NCI-H146 treated with DMSO at 0.1 percent for 48 hours (cell line): ENCODE measurements around the gene NECTIN1.

ENCODE experiments used
- DNase-seq: peaks from one replicate; lab custom pipeline; 2025; ENCODE audit not compliant: unreplicated experiment; lab: John Stamatoyannopoulos, UW

NECTIN1 gene

DNA sequence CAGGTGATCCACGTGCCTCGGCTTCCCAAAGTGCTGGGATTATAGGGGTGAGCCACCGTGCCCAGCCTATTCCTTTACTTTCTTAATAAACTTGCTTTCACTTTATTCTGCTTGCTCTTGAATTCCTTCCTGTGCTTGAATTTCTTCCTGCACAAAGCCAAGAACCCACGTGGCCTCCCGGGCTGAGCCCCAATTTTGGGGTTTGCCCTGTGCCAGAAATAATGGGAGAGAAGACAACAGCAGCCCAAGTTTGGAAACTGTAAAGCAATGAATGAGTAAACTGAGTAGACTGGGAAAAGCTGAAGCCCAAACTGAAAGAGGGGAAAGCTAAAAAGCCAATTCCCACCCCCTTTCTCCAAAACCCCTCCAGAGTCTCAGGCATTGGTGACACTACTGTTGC, 136.4 kb downstream of the NECTIN1 start:
- DNase-seq: no peak

DNA sequence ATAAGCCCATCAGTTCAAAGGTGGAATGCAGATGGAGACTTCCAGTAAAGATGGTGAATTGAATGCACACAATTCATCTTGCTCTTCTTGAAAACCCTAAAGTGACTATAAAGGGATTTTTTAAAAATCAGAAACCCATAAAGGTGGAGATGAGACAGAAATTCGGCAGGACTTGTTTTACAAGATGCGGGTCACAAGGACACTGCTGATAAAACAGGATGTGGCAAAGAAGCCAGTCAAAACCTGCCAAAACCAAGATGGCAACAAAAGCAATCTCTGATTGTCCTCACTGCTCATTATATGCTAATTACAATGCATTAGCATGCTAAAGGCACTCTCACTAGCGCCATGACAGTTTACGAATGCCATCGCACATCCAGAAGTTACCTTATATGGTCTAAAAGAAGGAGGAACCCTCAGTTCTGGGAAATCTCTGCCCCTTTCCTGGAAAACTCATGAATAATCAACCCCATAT, 137.1 kb downstream of the NECTIN1 start:
- DNase-seq: no peak

DNA sequence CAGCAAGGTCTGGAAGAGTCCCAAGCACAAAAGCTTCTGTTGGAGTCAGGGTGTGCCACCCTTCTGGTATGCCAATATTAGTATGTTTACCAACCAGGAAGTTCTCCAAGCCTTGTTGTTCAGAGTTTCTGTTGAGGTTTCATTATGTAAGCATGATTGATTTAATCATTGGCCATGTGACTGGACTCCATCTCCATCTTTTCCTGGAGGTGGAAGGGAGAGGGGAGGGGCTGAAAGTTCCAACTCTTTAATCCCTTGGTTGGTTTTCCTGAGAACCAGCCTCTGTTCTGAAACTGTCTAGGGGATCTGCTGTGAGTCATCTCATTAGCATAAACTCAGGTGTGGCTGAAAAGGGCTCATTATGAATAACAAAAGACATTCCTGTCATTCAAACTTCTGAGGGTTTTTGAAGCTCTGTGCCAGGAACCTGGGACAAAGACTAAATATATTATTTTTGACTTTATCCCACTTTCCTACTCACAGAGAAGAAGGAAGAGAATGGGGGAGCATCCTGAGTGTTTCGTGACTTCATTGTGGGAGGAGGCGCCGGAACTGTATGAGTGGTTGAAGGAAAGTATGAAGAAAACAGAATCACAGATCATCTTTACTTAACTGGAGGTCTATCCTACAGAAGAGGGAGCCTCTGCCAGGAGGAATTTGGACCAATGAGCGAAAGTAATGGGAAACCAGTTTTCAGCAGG, 138.2 kb downstream of the NECTIN1 start:
- no peak for DNase-seq

DNA sequence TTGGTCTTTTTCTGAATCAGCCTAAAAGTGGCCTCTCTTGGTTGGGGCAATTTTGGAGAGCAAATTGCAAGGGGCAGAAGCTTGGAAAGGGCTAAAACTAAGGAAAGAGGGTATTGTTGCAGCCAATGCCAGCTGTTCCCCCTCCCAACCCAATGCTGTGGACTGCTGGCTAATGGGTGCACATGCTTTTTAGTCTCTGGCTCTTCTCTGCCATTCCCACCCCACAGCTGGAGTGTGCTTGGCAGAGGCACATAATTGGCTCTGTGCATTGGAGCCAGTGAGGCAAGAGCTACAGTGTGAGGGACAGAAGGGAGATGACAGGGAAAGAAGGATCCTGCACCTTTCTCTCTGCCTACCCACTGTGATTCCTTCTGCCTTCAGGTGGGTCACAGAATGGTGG, 140.0 kb downstream of the NECTIN1 start:
- DNase-seq: no peak
